Stimulated activated CD4-positive, alpha-beta T cell treated with anti-CD3 and anti-CD28 coated beads, Interleukin-2, amount 100 ng/mL, for 48 hours (primary cell): ENCODE results near the gene UMAD1.
A peak's percentile ranks its signal among the peaks of the same experiment; 100 is the strongest.
"Not testable (repeated sequence)": the region's sequence is repeated elsewhere in the genome, so short reads cannot be mapped to it uniquely, and the experiment has no call there.

Experiments used
- DNase-seq, 2 donors: peaks; one replicate each; pipeline ENCODE4 v3.0.0-alpha.2; 2020

Gene UMAD1

GRCh38 chr7:7769710-7770627 is 129.4 kb downstream of the UMAD1 start:
- no peak for DNase-seq

GRCh38 chr7:7771452-7771851 is 130.9 kb downstream of the UMAD1 start:
- DNase-seq = no peak

DNA sequence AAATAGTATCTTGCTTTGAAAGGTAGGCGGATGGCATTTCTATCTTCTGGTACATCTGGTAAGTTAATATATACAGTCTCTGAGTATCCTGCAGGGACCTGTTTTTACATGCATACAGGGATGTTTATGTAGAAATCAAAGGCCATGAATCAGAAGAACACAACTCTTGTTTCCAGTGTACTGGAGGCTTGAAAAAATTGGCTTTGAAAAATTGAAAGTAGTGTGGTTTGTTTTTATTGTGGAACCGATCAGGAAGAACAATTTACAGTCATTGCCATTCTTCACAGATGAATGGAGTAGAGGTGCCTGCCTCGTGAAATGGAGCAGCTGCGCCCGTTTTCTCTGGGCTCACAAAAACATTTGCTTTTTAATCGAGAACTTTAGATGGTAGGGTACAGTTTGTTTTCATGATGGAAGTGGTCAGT is 131.9 kb downstream of the UMAD1 start:
- peak in 1 of 2 donors; percentile 10 for DNase-seq

GRCh38 chr7:7773334-7774309 is 133.1 kb downstream of the UMAD1 start:
- no peak for DNase-seq

DNA sequence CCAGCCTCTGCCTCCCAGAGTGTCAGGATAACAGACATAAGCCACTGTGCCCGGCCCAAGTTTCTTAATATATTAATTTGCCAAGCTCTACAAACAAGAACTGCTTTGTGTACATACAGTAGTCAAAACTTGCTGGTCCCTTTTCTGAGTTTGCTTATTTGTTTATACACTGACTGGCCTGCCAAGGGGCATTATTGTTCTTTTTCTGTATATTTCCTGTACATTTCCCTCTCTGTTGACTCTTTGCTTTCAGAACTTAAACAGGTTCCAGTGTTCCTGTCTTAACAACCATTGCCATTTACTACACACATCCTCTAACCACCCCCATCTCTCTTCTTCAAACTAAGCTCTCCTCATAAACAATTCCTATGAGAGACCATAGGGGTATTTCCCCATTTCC is 139.3 kb downstream of the UMAD1 start:
- DNase-seq = no peak

GRCh38 chr7:7783001-7783400 is 142.4 kb downstream of the UMAD1 start:
- no peak for DNase-seq

- no peak for DNase-seq
These were observed 144.9 kb downstream of the UMAD1 start for GRCh38 chr7:7785344-7785973.

DNA sequence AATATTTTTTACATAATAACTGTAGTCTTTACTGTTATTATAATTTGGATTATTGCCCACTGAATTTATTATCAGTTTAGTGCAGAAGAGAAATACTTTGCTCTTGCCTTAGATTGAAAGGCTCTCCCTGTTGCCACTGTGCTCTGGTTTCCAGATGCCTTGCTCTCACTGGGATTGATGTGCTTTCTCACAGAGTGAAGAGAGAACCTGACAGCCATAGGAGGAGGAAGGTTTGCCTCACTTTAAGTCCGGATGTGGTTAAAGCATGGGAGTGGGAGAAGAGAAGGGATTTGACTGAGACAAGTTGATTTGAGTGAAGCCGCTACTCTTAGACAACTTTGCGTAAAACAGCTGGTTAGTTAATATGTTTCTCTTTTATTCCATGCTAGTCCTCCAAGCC is 146.0 kb downstream of the UMAD1 start:
- DNase-seq = no peak

DNA sequence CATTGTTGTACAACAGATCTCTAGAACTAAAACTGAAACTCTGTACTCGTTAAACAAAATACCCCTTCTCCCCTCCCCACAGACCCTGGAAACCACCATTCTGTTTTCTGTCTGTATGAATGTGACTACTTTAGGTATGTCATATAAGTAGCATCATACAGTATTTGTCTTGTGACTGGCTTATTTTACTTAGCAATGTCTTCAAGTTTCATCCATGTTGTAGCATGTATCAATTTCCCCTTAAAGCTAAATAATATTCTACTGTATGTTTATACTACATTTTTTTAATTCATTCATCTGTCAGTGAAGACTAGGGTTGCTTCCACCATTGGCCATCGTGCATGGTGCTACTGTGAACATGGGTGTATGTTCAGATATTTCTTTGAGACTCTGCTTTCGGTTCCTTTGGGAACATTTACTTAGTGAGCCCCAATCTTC is 149.0 kb downstream of the UMAD1 start:
- no peak for DNase-seq

DNA sequence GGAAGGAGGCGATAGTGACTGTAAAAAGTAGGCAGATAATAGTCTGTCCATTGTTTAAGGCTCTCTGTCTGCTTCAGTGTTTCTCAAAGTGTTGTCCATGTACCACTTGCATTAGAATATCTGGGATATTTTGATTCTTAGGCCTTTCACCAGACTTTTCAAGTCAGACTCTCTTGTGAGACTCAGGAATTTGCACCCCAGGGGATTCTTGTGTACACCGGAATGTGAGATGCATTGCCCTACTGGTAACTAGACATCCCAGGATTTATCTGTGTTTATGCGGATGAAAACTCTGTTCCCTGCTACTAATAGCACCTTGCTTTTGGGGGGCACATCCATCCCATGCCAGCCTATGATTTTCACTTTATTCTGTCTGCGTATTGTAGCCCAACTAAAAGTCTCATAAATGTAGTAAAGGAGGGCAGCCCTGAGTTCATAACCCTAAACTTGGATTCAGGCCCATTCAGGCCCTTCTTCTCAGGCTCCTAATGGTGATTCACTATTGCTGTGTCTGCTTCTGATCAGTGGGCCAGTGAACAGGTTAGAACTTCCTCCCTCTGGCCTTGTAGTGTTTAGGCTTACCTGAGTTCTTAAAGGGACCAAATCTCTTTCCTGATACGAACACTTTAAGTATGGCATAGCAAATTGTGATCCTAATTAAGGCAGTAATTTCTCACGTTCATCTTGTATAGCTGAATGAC is 149.6 kb downstream of the UMAD1 start:
- DNase-seq = no peak

- DNase-seq = no peak
These were observed 151.0 kb downstream of the UMAD1 start for GRCh38 chr7:7791523-7791922.

GRCh38 chr7:7792056-7792455 is 151.5 kb downstream of the UMAD1 start:
- DNase-seq = no peak

GRCh38 chr7:7793249-7793648 is 152.7 kb downstream of the UMAD1 start:
- no peak for DNase-seq

- no peak for DNase-seq
These were observed 153.4 kb downstream of the UMAD1 start for GRCh38 chr7:7793921-7794320.

GRCh38 chr7:7795203-7795602 is 154.7 kb downstream of the UMAD1 start:
- no peak for DNase-seq

- no peak for DNase-seq
These were observed 155.1 kb downstream of the UMAD1 start for GRCh38 chr7:7795630-7796121.

- DNase-seq = no peak
These were observed 158.0 kb downstream of the UMAD1 start for GRCh38 chr7:7798510-7798909.

DNA sequence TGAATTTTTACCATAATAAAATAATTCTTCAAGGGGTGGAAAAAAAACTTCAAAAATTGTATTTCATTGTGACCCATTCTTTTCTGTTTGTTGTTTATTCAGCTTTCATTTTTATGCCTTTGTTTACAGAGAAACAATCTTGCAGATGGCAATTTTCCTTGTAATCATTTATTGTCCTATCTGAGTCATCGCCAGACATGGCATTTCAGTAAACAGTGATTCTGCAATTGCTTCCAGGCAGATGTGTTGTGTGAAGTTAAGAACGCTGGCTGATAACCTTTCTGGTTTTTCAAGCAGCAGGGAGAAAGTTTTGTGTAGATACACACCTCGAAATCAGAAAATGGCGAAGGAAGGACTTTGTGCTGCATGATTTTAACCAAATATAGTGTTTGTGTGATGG is 158.6 kb downstream of the UMAD1 start:
- no peak for DNase-seq

DNA sequence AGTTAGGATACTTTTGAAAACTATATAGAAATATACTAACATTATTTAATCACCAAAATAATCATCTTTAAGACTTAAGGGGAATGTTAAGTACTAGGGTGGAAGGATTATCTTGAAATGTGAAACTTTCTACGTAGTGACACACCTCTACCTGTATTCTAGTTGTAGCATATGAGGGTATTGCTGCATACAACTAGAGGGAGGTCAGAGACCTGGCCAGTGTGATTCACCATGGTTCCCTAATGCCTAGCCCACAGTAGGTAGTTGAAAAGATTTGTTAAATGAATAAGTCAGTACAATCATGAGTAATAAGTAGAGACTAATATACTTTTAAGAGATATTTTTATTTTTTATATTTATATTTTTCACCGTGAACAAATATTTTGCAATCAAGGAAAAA is 162.0 kb downstream of the UMAD1 start:
- DNase-seq = no peak

GRCh38 chr7:7803715-7804178 is 163.2 kb downstream of the UMAD1 start:
- DNase-seq = no peak

DNA sequence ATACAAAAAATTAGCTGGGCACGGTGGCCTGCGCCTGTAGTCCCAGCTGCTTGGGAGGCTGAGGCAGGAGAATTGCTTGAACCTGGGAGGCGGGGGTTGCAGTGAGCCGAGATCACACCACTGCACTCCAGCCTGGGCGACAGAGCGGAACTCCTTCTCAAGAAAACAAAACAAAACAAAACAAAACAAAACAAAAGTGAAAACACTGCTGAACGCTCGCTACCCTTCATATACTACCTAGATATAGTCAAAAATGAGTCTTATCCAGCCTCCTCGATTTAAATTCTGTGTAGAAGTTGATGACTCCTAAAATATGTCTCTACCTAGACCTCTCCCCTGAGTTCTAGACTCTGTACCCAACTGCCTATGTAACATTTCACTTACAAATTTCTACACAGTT is 164.3 kb downstream of the UMAD1 start:
- DNase-seq = not testable (repeated sequence)

- DNase-seq = no peak
These were observed 165.1 kb downstream of the UMAD1 start for GRCh38 chr7:7805511-7806153.
